Peyer's patch (tissue), 4 donors: ENCODE measurements around the gene GNAI3. TPM values are rescaled to one million over a fixed set of nuclear protein-coding genes. Genes with fewer than 3 reads are reported as not detected.

Experiments
- DNase-seq, 3 donors: peaks; one replicate each; pipeline ENCODE4 v3.0.0-alpha.2; 2017 to 2019
- H3K27ac ChIP-seq, 4 donors: fragments of 200-600 bp; sonication (generic); one replicate each; pipeline ENCODE4 v1.5.1; 2016 to 2019
- H3K27me3 ChIP-seq, 2 donors: fragments of 200-600 bp; sonication (generic); one replicate each; pipeline ENCODE4 v1.5.1; 2019
- H3K36me3 ChIP-seq, 3 donors: fragments of 200-600 bp; sonication (generic); one replicate each; pipeline ENCODE4 v1.5.1; 2016 to 2019
- H3K4me1 ChIP-seq, 4 donors: fragments of 200-600 bp; sonication (generic); one replicate each; pipeline ENCODE4 v1.5.1; 2016 to 2019
- H3K4me3 ChIP-seq, 4 donors: fragments of 200-600 bp; sonication (generic); 1 replicate in 3 of 4; 2 replicates in 1 of 4; pipeline ENCODE4 v1.5.1; 2016 to 2019; ENCODE audit warnings: mild to moderate bottlenecking in 1 of 4
- H3K9me3 ChIP-seq, 4 donors: fragments of 200-600 bp; sonication (generic); one replicate each; pipeline ENCODE4 v1.5.1; 2016 to 2019; ENCODE audit warnings: mild to moderate bottlenecking in 1 of 4
- POLR2A ChIP-seq, 2 donors: fragments of 450-650 bp; IDR thresholded peaks; one replicate each; pipeline ENCODE4 v1.5.1; 2017; ENCODE audit warnings: antibody characterized with exemption in 2 of 2, mild to moderate bottlenecking in 2 of 2, moderate library complexity in 2 of 2
- total RNA-seq, 4 donors: library from RNA; depleted of rRNA; stranded (reverse); fragments of >200 nt; gene quantifications; one replicate each; pipeline ENCODE4 v1.1.0, GENCODE V29; 2016
- TF ChIP-seq, protein P1 (sequence below), 6 experiments: fragments of 450-650 bp in 4 of 6; fragments of 200-600 bp in 2 of 6; sonication (generic) in 1 of 6; IDR thresholded peaks; one replicate each; pipeline ENCODE4 v1.5.1; 2017 to 2019; ENCODE audit warnings: antibody characterized with exemption in 6 of 6, mild to moderate bottlenecking in 3 of 6, moderate library complexity in 1 of 6

The GNAI3 gene
- total RNA-seq, 4 donors from 2014 or later, result 4.1 to 6.8 (median 5.8) TPM

DNA sequence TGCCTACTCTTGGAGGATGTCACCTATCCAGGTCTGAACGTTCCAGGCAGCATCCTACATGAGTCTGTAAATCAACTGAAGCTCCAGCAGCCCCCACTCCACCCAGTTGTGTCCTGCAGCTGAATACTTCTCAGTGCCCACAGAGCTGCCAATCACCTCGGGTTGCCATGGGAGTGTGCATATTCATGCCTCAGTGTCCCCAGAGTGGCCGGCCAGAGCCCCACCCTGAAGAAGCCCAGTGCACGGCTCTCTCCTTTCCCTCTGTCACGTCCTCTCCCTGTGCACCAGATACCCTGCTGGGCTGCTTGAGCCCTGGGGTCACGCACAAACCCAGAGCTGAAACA lies 91.4 kb downstream of the GNAI3 start:
- H3K27ac ChIP-seq, result no peak overlapping the region

DNA sequence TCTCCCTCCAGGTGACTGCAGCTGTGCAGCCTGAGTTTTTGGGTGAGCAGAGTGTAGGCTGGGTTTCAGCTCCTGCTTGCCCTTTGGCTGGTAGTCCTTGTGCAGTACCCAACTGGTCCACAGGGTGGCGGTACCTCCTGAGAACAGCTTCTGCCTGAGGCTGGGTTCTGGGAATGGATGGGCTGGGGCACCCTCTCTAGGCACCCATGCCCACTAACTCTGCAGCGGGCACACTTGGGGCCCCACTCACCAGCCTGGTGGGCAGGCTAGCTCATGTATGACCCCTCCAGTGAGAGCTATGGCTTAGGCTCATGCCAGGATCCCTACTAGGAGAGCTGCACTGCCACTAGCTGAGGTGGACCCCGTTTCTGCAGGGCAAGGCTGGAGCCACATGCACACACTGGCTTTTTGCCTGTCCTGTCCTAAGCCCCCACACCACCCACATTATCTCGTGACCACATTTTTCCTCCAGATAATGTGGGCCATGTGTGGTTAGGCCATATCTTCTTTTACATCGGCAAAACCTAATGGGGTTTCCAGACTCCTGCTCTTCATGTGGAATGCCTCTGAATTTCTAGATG lies 92.0 kb downstream of the GNAI3 start:
- no peaks in the 10 kb centered on the region for H3K9me3 ChIP-seq
- DNase-seq, result peak; percentile 91 to 97 (median 93)

More for the DNA sequence above, 91.4 kb downstream of the GNAI3 start:
- H3K4me1 ChIP-seq, result peaks cover 0 to 22% (median 7%) of the 10 kb centered on the region in 4 donors
- H3K4me3 ChIP-seq, result no peak overlapping the region
- H3K27me3 ChIP-seq, result no peaks in the 10 kb centered on the region
- H3K36me3 ChIP-seq, result no peaks in the 10 kb centered on the region
- H3K9me3 ChIP-seq, result no peaks in the 10 kb centered on the region
- TF ChIP-seq, protein P1, sequence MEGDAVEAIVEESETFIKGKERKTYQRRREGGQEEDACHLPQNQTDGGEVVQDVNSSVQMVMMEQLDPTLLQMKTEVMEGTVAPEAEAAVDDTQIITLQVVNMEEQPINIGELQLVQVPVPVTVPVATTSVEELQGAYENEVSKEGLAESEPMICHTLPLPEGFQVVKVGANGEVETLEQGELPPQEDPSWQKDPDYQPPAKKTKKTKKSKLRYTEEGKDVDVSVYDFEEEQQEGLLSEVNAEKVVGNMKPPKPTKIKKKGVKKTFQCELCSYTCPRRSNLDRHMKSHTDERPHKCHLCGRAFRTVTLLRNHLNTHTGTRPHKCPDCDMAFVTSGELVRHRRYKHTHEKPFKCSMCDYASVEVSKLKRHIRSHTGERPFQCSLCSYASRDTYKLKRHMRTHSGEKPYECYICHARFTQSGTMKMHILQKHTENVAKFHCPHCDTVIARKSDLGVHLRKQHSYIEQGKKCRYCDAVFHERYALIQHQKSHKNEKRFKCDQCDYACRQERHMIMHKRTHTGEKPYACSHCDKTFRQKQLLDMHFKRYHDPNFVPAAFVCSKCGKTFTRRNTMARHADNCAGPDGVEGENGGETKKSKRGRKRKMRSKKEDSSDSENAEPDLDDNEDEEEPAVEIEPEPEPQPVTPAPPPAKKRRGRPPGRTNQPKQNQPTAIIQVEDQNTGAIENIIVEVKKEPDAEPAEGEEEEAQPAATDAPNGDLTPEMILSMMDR (IDR thresholded peaks at IDR 0.05), result no peak
- no peak for TF ChIP-seq POLR2A (IDR thresholded peaks at IDR 0.05)
- peak in 2 of 3 donors; percentile 47 to 49 for DNase-seq

DNA sequence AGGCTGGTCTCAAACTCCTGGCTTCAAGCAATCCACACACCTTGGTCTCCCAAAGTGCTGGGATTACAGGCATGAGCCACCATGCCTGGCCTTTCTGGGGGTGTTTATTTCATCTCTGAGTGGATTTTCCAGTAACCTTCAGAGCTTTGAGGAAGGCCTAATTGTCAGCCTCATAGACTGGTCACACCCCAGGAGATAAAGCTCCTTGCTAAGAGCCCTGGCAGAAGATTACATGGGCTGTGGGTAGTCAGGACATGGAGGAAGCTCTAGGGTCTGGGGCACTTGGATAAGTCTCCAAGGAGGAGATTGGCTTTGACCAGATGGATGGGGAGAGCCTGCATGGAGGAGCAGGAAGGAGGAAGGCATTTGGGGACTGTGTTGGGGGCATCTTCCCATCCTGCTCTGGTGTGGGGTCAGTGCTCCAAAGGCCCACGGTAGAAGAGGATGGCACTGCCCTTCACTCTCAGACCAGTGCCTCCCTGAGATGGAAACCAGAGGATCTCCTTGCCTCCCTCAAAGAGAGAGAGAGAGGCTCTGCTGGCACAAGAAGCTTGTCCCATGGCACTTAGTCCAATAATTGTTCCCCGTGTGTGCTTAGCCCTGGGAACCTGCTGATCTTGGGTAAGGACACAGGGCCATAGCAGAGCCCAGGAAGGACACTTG lies 92.8 kb downstream of the GNAI3 start:
- H3K27ac ChIP-seq, result no peak overlapping the region
- TF ChIP-seq, protein P1 (IDR thresholded peaks at IDR 0.05), result no peak
- TF ChIP-seq POLR2A (IDR thresholded peaks at IDR 0.05), result no peak
- no peaks in the 10 kb centered on the region for H3K9me3 ChIP-seq
- H3K4me3 ChIP-seq, result no peak overlapping the region
- no peaks in the 10 kb centered on the region for H3K36me3 ChIP-seq
- H3K4me1 ChIP-seq, result peaks cover 0 to 18% (median 5%) of the 10 kb centered on the region in 4 donors
- peak in 1 of 3 donors; percentile 21 for DNase-seq
- no peaks in the 10 kb centered on the region for H3K27me3 ChIP-seq

More for the DNA sequence above, 92.0 kb downstream of the GNAI3 start:
- Histone ChIP-seq H3K36me3 (no peaks in the 10 kb centered on the region), H3K4me3 (no peak overlapping the region), H3K27me3 (no peaks in the 10 kb centered on the region), H3K4me1 (peaks cover 0 to 22% (median 7%) of the 10 kb centered on the region in 4 donors), H3K27ac (no peak overlapping the region)
- TF ChIP-seq, protein P1 (IDR thresholded peaks at IDR 0.05), result peak; percentile 83 to 97 (median 91)
- TF ChIP-seq POLR2A (IDR thresholded peaks at IDR 0.05), result no peak

DNA sequence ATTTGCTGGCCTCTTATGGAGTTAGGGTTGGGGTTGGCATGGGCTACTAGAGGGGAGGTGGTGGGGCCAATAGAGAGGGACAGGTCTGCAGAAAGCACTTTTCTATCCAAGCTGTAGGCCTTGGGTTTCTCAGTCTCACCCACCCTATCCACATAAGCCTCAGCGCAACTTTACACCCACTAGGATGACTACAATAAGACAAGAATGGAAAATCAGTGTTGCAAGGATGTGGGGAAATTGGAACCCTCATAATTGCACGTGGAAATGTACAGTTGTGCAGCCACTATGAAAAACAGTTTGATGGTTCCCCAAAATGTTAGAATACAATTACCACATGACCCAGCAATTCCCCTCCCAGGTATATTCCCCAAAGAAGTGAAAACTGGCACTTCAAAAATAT lies 93.4 kb downstream of the GNAI3 start:
- Histone ChIP-seq H3K27me3 (no peaks in the 10 kb centered on the region), H3K9me3 (no peaks in the 10 kb centered on the region), H3K27ac (no peak overlapping the region), H3K4me1 (peaks cover 0 to 12% (median 4%) of the 10 kb centered on the region in 4 donors), H3K36me3 (no peaks in the 10 kb centered on the region), H3K4me3 (no peak overlapping the region)
- DNase-seq, result no peak
- TF ChIP-seq, protein P1 (IDR thresholded peaks at IDR 0.05), result no peak

DNA sequence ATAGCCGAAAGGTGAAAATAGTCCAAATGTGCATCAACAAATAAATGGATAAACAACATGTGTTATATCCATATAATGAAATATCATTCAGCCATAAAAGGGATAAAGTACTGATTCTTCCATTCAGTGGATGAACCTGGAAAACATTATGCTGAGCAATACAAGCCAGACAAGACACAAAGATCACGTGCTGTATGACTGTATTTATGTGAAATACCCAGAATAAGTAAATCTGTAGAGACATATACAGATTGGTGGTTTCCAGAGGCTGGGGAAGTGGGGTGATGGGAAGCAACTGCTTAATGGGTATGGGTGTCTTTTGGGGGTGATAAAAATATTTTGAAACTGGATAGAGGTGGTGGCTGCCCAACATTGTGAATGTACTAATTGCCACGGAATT lies 94.2 kb downstream of the GNAI3 start:
- no peaks in the 10 kb centered on the region for H3K36me3 ChIP-seq

More for the DNA sequence above, 94.2 kb downstream of the GNAI3 start:
- TF ChIP-seq POLR2A (IDR thresholded peaks at IDR 0.05), result no peak
- TF ChIP-seq, protein P1 (IDR thresholded peaks at IDR 0.05), result no peak
- no peak for DNase-seq
- no peak overlapping the region for H3K4me3 ChIP-seq
- no peaks in the 10 kb centered on the region for H3K9me3 ChIP-seq
- H3K27me3 ChIP-seq, result no peaks in the 10 kb centered on the region
- H3K27ac ChIP-seq, result no peak overlapping the region
- H3K4me1 ChIP-seq, result peaks cover 0 to 9% (median 4%) of the 10 kb centered on the region in 4 donors
